GM18520 (cell line): ENCODE measurements around the gene A4GNT.

Source experiments
- ATAC-seq: cut with Tn5 transposase; IDR thresholded peaks from one replicate; pipeline ENCODE4 v1.9.1; 2021; ENCODE audit not compliant: unreplicated experiment

Gene A4GNT

GRCh38 chr3:138079901-138080300 is 52.3 kb downstream of the A4GNT start:
- ATAC-seq, result no peak

DNA sequence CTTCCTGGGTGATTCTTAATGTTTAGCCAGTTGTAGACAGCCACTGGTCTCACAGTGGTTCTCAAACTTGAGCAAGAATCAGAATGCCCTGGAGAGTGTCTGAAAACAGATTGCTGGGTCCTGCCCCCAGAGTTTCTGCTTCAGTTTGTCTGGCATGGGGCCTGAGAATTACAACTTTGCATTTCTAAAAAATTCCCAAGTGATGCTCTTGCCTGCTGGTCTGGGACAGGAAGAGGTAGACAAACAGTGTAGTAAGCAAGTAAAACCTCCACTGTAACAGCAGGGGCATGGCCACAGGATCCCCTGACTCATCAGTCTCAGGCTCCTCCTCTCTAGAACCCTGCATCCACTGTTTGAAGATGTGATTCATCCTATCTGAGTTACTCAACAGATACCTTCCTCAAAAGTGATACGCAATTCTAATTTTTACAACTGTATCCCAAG is 53.3 kb downstream of the A4GNT start:
- no peak for ATAC-seq

GRCh38 chr3:138078096-138078495 is 54.1 kb downstream of the A4GNT start:
- no peak for ATAC-seq
